Mesenchymal stem cell (in vitro differentiated cells and primary cell): ENCODE results near the gene BRSK2.

Experiments
- DNase-seq: peaks from one replicate; pipeline ENCODE4 v3.0.0-alpha.2; 2013
- H2AFZ ChIP-seq: one replicate; pipeline ENCODE4 v1.6.1; 2013; ENCODE audit warnings: low read depth, mild to moderate bottlenecking, control low read depth, inconsistent platforms, low read length, moderate library complexity
- H2AK5ac ChIP-seq: 2 replicates; pipeline ENCODE4 v1.6.1; 2013; ENCODE audit warnings: low read length, moderate library complexity, mild to moderate bottlenecking, inconsistent platforms; ENCODE audit not compliant: severe bottlenecking
- H2BK120ac ChIP-seq: one replicate; pipeline ENCODE4 v1.6.1; 2013; ENCODE audit warnings: low read depth, mild to moderate bottlenecking, inconsistent platforms, low read length, moderate library complexity
- H2BK12ac ChIP-seq, 2 experiments: one replicate each; pipeline ENCODE4 v1.6.1; 2013; ENCODE audit warnings: inconsistent platforms in 2 of 2, low read length in 2 of 2, mild to moderate bottlenecking in 2 of 2, moderate library complexity in 2 of 2, control low read depth in 1 of 2
- H2BK15ac ChIP-seq: one replicate; pipeline ENCODE4 v1.6.1; 2013; ENCODE audit warnings: mild to moderate bottlenecking, low read depth, inconsistent platforms; ENCODE audit not compliant: poor library complexity, severe bottlenecking
- H2BK5ac ChIP-seq: 2 replicates; pipeline ENCODE4 v1.6.1; 2013; ENCODE audit warnings: low read depth, mild to moderate bottlenecking, low read length, control low read depth, inconsistent platforms; ENCODE audit not compliant: poor library complexity, severe bottlenecking
- H3K14ac ChIP-seq, 2 experiments: one replicate each; pipeline ENCODE4 v1.6.1; 2013; ENCODE audit warnings: inconsistent platforms in 2 of 2, low read length in 2 of 2, control low read depth in 1 of 2, mild to moderate bottlenecking in 1 of 2, moderate library complexity in 1 of 2
- H3K18ac ChIP-seq, 2 experiments: one replicate each; pipeline ENCODE4 v1.6.1; 2013; ENCODE audit warnings: inconsistent platforms in 2 of 2, low read length in 2 of 2, control low read depth in 1 of 2, low read depth in 1 of 2, mild to moderate bottlenecking in 1 of 2
- H3K23ac ChIP-seq, 2 experiments: one replicate each; pipeline ENCODE4 v1.6.1; 2013; ENCODE audit warnings: inconsistent platforms in 2 of 2, low read length in 2 of 2, mild to moderate bottlenecking in 2 of 2, moderate library complexity in 2 of 2, control low read depth in 1 of 2
- H3K27ac ChIP-seq: 2 replicates; pipeline ENCODE4 v1.5.1; 2013; ENCODE audit warnings: mild to moderate bottlenecking, moderate library complexity, low read length, control low read depth, inconsistent platforms; ENCODE audit not compliant: poor library complexity, severe bottlenecking
- H3K27me3 ChIP-seq, 2 experiments: 2 replicates each; pipeline versions ENCODE4 v1.6.1 to v1.7.0; 2013; ENCODE audit warnings: low read length in 2 of 2, mild to moderate bottlenecking in 2 of 2, moderate library complexity in 2 of 2, control low read depth in 1 of 2, inconsistent platforms in 1 of 2; ENCODE audit not compliant: control insufficient read depth in 1 of 2, insufficient read depth in 1 of 2
- H3K36me3 ChIP-seq, 2 experiments: 2 replicates each; pipeline versions ENCODE4 v1.6.1 to v1.7.0; 2013; ENCODE audit warnings: low read length in 2 of 2, control low read depth in 1 of 2, inconsistent platforms in 1 of 2, low read depth in 1 of 2, mild to moderate bottlenecking in 1 of 2; ENCODE audit not compliant: insufficient read depth in 2 of 2, control insufficient read depth in 1 of 2
- H3K4ac ChIP-seq, 2 experiments: one replicate each; pipeline ENCODE4 v1.6.1; 2013; ENCODE audit warnings: inconsistent platforms in 2 of 2, low read length in 2 of 2, mild to moderate bottlenecking in 2 of 2, moderate library complexity in 2 of 2, control low read depth in 1 of 2, low read depth in 1 of 2
- H3K4me1 ChIP-seq: 2 replicates; pipeline ENCODE4 v1.6.1; 2013; ENCODE audit warnings: low read depth, low read length, control low read depth; ENCODE audit not compliant: control insufficient read depth, insufficient read depth
- H3K4me2 ChIP-seq: 2 replicates; pipeline ENCODE4 v1.6.1; 2013; ENCODE audit warnings: low read length, mild to moderate bottlenecking, inconsistent platforms; ENCODE audit not compliant: poor library complexity, severe bottlenecking
- H3K4me3 ChIP-seq, 2 experiments: 2 replicates each; pipeline versions ENCODE4 v1.5.1 to v1.7.0; 2013; ENCODE audit warnings: low read length in 2 of 2, mild to moderate bottlenecking in 2 of 2, control low read depth in 1 of 2, low read depth in 1 of 2; ENCODE audit not compliant: insufficient read depth in 1 of 2
- H3K79me1 ChIP-seq: replicated peaks from 2 replicates; pipeline ENCODE4 v1.6.1; 2013; ENCODE audit warnings: mild to moderate bottlenecking, control low read depth, low read length, inconsistent platforms; ENCODE audit not compliant: poor library complexity, severe bottlenecking
- H3K9ac ChIP-seq: 2 replicates; pipeline ENCODE4 v1.7.0; 2013; ENCODE audit warnings: mild to moderate bottlenecking, low read length, moderate library complexity
- H3K9me3 ChIP-seq: 2 replicates; pipeline ENCODE4 v1.7.0; 2013; ENCODE audit warnings: mild to moderate bottlenecking, low read length; ENCODE audit not compliant: control insufficient read depth
- H4K8ac ChIP-seq: one replicate; pipeline ENCODE4 v1.6.1; 2013; ENCODE audit warnings: inconsistent platforms, mild to moderate bottlenecking, low read length, moderate library complexity
- H4K91ac ChIP-seq: one replicate; pipeline ENCODE4 v1.6.1; 2013; ENCODE audit warnings: mild to moderate bottlenecking, low read length, inconsistent platforms
- WGBS: methylation state at CpG from one replicate; pipeline ENCODE4 v1.1.7; 2013; ENCODE audit warnings: mixed read lengths; 5-methylcytosine and 5-hydroxymethylcytosine counted together

Gene BRSK2

GRCh38 chr11:1457326-1457680 is 67.6 kb downstream of the BRSK2 start:
- Histone ChIP-seq H3K14ac (no peak overlapping the region), H2BK5ac (no peak overlapping the region), H2AK5ac (no peak overlapping the region), H3K4me1 (peaks cover 4% of the 10 kb centered on the region), H3K27ac (no peak overlapping the region), H2BK15ac (no peak overlapping the region), H3K4ac (no peak overlapping the region), H4K8ac (no peak overlapping the region), H2AFZ (no peak overlapping the region), H3K36me3 (no peaks in the 10 kb centered on the region), H3K23ac (no peak overlapping the region), H3K4me3 (no peak overlapping the region), H3K9me3 (no peaks in the 10 kb centered on the region), H3K79me1 (no peaks in the 10 kb centered on the region), H3K4me2 (no peak overlapping the region), H4K91ac (no peak overlapping the region), H2BK120ac (no peak overlapping the region), H3K27me3 (peaks cover 10 to 24% of the 10 kb centered on the region in 2 experiments), H3K9ac (no peak overlapping the region), H2BK12ac (no peak overlapping the region), H3K18ac (no peak overlapping the region)
- WGBS = 90% methylated on average over 13 of the region's 13 CpGs
- DNase-seq = no peak

- no peak overlapping the region for H2AFZ ChIP-seq
- no peak overlapping the region for H4K91ac ChIP-seq
- H3K9ac ChIP-seq = no peak overlapping the region
- H3K9me3 ChIP-seq = no peaks in the 10 kb centered on the region
- no peak overlapping the region for H3K23ac ChIP-seq
- H3K18ac ChIP-seq = no peak overlapping the region
- H2BK5ac ChIP-seq = no peak overlapping the region
- peaks cover 7 to 18% of the 10 kb centered on the region in 2 experiments for H3K27me3 ChIP-seq
- no peak overlapping the region for H3K14ac ChIP-seq
- H3K79me1 ChIP-seq = no peaks in the 10 kb centered on the region
- peaks cover 0 to under 1% of the 10 kb centered on the region in 2 experiments for H3K36me3 ChIP-seq
- H2AK5ac ChIP-seq = no peak overlapping the region
- H4K8ac ChIP-seq = no peak overlapping the region
- H2BK15ac ChIP-seq = peak overlapping the region; percentile 33
- no peak overlapping the region for H3K4me2 ChIP-seq
- H2BK120ac ChIP-seq = no peak overlapping the region
- H3K4ac ChIP-seq = no peak overlapping the region
- no peak overlapping the region for H2BK12ac ChIP-seq
- no peak overlapping the region for H3K4me3 ChIP-seq
- peaks cover 4% of the 10 kb centered on the region for H3K4me1 ChIP-seq
- no peak for DNase-seq
- no peak overlapping the region for H3K27ac ChIP-seq
- 91% methylated on average over 18 of the region's 18 CpGs for WGBS
These were observed 68.1 kb downstream of the BRSK2 start for GRCh38 chr11:1457856-1458255.

- Histone ChIP-seq H3K18ac (no peak overlapping the region), H3K79me1 (no peaks in the 10 kb centered on the region), H2AFZ (no peak overlapping the region), H3K14ac (peak overlapping the region in 1 of 2 experiments; percentile 29), H4K91ac (no peak overlapping the region), H3K4me2 (no peak overlapping the region), H2BK5ac (no peak overlapping the region), H3K23ac (no peak overlapping the region), H2BK12ac (no peak overlapping the region), H3K9me3 (no peaks in the 10 kb centered on the region), H3K27me3 (peaks cover 7 to 11% of the 10 kb centered on the region in 2 experiments), H3K4ac (no peak overlapping the region), H3K4me3 (no peak overlapping the region), H3K36me3 (peaks cover 0 to 4% of the 10 kb centered on the region in 2 experiments), H2BK15ac (no peak overlapping the region), H2BK120ac (no peak overlapping the region), H3K4me1 (peaks cover 4% of the 10 kb centered on the region), H4K8ac (no peak overlapping the region), H3K9ac (no peak overlapping the region), H2AK5ac (no peak overlapping the region), H3K27ac (no peak overlapping the region)
- WGBS = 66% methylated on average over 18 of the region's 18 CpGs
- DNase-seq = peak; percentile 10
These were observed 68.8 kb downstream of the BRSK2 start for GRCh38 chr11:1458340-1459218.

GRCh38 chr11:1459219-1459575 is 69.5 kb downstream of the BRSK2 start:
- Histone ChIP-seq H4K8ac (no peak overlapping the region), H3K18ac (no peak overlapping the region), H2BK120ac (no peak overlapping the region), H3K14ac (no peak overlapping the region), H3K9ac (no peak overlapping the region), H3K79me1 (no peaks in the 10 kb centered on the region), H2AFZ (no peak overlapping the region), H2AK5ac (no peak overlapping the region), H2BK12ac (no peak overlapping the region), H3K4me2 (no peak overlapping the region), H3K36me3 (peaks cover 0 to 4% of the 10 kb centered on the region in 2 experiments), H3K27me3 (peaks cover 2 to 7% of the 10 kb centered on the region in 2 experiments), H3K27ac (no peak overlapping the region), H2BK5ac (no peak overlapping the region), H3K9me3 (no peaks in the 10 kb centered on the region), H3K4me3 (no peak overlapping the region), H2BK15ac (no peak overlapping the region), H4K91ac (no peak overlapping the region), H3K23ac (no peak overlapping the region), H3K4me1 (peaks cover 4% of the 10 kb centered on the region), H3K4ac (no peak overlapping the region)
- 94% methylated on average over 14 of the region's 14 CpGs for WGBS
- DNase-seq = no peak
